Thyroid gland (tissue), 4 donors: ENCODE results near the gene BDH1. TPM values are rescaled to one million over a fixed set of nuclear protein-coding genes. Genes with fewer than 3 reads are reported as not detected.

Experiments used
- DNase-seq, 2 donors: peaks; one replicate each; pipeline ENCODE4 v3.0.0-alpha.2; 2019
- H3K27ac ChIP-seq, 3 donors: fragments of 200-600 bp; sonication (generic); 1 replicate in 2 of 3; 2 replicates in 1 of 3; pipeline ENCODE4 v1.5.1; 2016 to 2019; ENCODE audit warnings: mild to moderate bottlenecking in 1 of 3, moderate library complexity in 1 of 3
- H3K27me3 ChIP-seq: fragments of 200-600 bp; sonication (generic); one replicate; pipeline ENCODE4 v1.5.1; 2019
- H3K36me3 ChIP-seq, 2 donors: fragments of 200-600 bp; sonication (generic); one replicate each; pipeline ENCODE4 v1.5.1; 2016 to 2019
- H3K4me1 ChIP-seq, 2 donors: fragments of 200-600 bp; sonication (generic); one replicate each; pipeline ENCODE4 v1.5.1; 2017 to 2019
- H3K4me3 ChIP-seq, 3 donors: fragments of 200-600 bp; sonication (generic); replicated peaks in 1 of 3; 1 replicate in 2 of 3; 2 replicates in 1 of 3; pipeline ENCODE4 v1.5.1; 2016; ENCODE audit warnings: mild to moderate bottlenecking in 1 of 3
- H3K9me3 ChIP-seq: fragments of 200-600 bp; sonication (generic); one replicate; pipeline ENCODE4 v1.5.1; 2017
- CTCF ChIP-seq, 6 experiments: fragments of 200-600 bp in 3 of 6; fragments of 450-650 bp in 3 of 6; sonication (generic) in 3 of 6; IDR thresholded peaks; one replicate each; pipeline ENCODE4 v1.5.1; 2016 to 2019; ENCODE audit warnings: antibody characterized with exemption in 6 of 6, mild to moderate bottlenecking in 2 of 6, inconsistent platforms in 1 of 6, moderate library complexity in 1 of 6
- POLR2A ChIP-seq, 2 donors: fragments of 450-650 bp; IDR thresholded peaks; one replicate each; pipeline ENCODE4 v1.6.1; 2017; ENCODE audit warnings: antibody characterized with exemption in 2 of 2, mild to moderate bottlenecking in 2 of 2, moderate library complexity in 1 of 2
- WGBS, 2 donors: methylation state at CpG; one replicate each; pipeline ENCODE4 v1.1.5; 2017; 5-methylcytosine and 5-hydroxymethylcytosine counted together
- intact Hi-C: fragments of 100-400 bp; cut with DNase I; formaldehyde crosslinking; loops from one replicate; pipeline ENCODE4 v1.15.1; 2023
- total RNA-seq, 4 donors: library from RNA; depleted of rRNA; stranded (reverse); fragments of >200 nt; gene quantifications; one replicate each; pipeline ENCODE4 v1.2.3, GENCODE V29; 2016

BDH1 gene
- total RNA-seq, 4 donors from 2014 or later = 37.1 to 83.1 (median 57.8) TPM

- no peak overlapping the region for H3K27ac ChIP-seq
- DNase-seq = no peak
- no peaks in the 10 kb centered on the region for H3K9me3 ChIP-seq
- H3K4me3 ChIP-seq = no peak overlapping the region
- no peak for TF ChIP-seq CTCF (IDR thresholded peaks at IDR 0.05)
- H3K27me3 ChIP-seq = no peaks in the 10 kb centered on the region
- intact Hi-C loops = loop anchor here (10.0 kb wide), 1 partner anchor 500 kb away; no protein-coding TSS in a partner anchor
- H3K36me3 ChIP-seq = no peaks in the 10 kb centered on the region
- peaks cover 0 to 12% of the 10 kb centered on the region in 2 donors for H3K4me1 ChIP-seq
- 58 to 64% methylated on average over 15 of the region's 15 CpGs for WGBS, 2 donors
Measured at GRCh38 chr3:197504641-197505121, 51.1 kb downstream of the BDH1 start.

- no peak for DNase-seq
- TF ChIP-seq POLR2A (IDR thresholded peaks at IDR 0.05) (no peak), CTCF (IDR thresholded peaks at IDR 0.05) (no peak)
- H3K27me3 ChIP-seq = no peaks in the 10 kb centered on the region
- 63 to 69% methylated on average over 7 of the region's 7 CpGs for WGBS, 2 donors
- H3K27ac ChIP-seq = no peak overlapping the region
- no peaks in the 10 kb centered on the region for H3K36me3 ChIP-seq
- H3K4me1 ChIP-seq = peaks cover 0 to 10% of the 10 kb centered on the region in 2 donors
- H3K4me3 ChIP-seq = no peak overlapping the region
- intact Hi-C loops = loop anchor here (10.0 kb wide), 1 partner anchor 499 kb away; no protein-coding TSS in a partner anchor
- H3K9me3 ChIP-seq = no peaks in the 10 kb centered on the region
Measured at GRCh38 chr3:197504229-197504628, 51.5 kb downstream of the BDH1 start.

GRCh38 chr3:197503652-197504051, 52.1 kb downstream of the BDH1 start:
- Histone ChIP-seq H3K27me3 (no peaks in the 10 kb centered on the region), H3K4me1 (peaks cover 0 to 8% of the 10 kb centered on the region in 2 donors), H3K36me3 (no peaks in the 10 kb centered on the region), H3K9me3 (no peaks in the 10 kb centered on the region), H3K27ac (no peak overlapping the region), H3K4me3 (no peak overlapping the region)
- no peak for DNase-seq
- intact Hi-C loops = loop anchor here (10.0 kb wide), 1 partner anchor 499 kb away; no protein-coding TSS in a partner anchor
- WGBS, 2 donors = 91 to 100% methylated on average over 1 of the region's 1 CpG
- TF ChIP-seq POLR2A (IDR thresholded peaks at IDR 0.05) (no peak), CTCF (IDR thresholded peaks at IDR 0.05) (no peak)

GRCh38 chr3:197501879-197502620, 53.7 kb downstream of the BDH1 start:
- intact Hi-C loops = loop anchor here (10.0 kb wide), 1 partner anchor 497 kb away; no protein-coding TSS in a partner anchor
- peak; percentile 34 to 57 for DNase-seq
- WGBS, 2 donors = 81 to 85% methylated on average over 8 to 12 of the region's 12 CpGs
- Histone ChIP-seq H3K9me3 (no peaks in the 10 kb centered on the region), H3K27ac (no peak overlapping the region), H3K4me1 (no peaks in the 10 kb centered on the region), H3K4me3 (no peak overlapping the region), H3K36me3 (no peaks in the 10 kb centered on the region), H3K27me3 (no peaks in the 10 kb centered on the region)
- TF ChIP-seq CTCF (IDR thresholded peaks at IDR 0.05) (peak in 4 of 6 experiments; percentile 34 to 50 (median 42)), POLR2A (IDR thresholded peaks at IDR 0.05) (no peak)

- H3K9me3 ChIP-seq = no peaks in the 10 kb centered on the region
- DNase-seq = no peak
- WGBS, 2 donors = 100% methylated on average over 1 of the region's 1 CpG
- TF ChIP-seq CTCF (IDR thresholded peaks at IDR 0.05) = no peak
- no peak for TF ChIP-seq POLR2A (IDR thresholded peaks at IDR 0.05)
- intact Hi-C loops = loop anchor here (10.0 kb wide), 1 partner anchor 497 kb away; no protein-coding TSS in a partner anchor
- H3K4me3 ChIP-seq = no peak overlapping the region
- H3K36me3 ChIP-seq = no peaks in the 10 kb centered on the region
- H3K4me1 ChIP-seq = no peaks in the 10 kb centered on the region
- no peaks in the 10 kb centered on the region for H3K27me3 ChIP-seq
- H3K27ac ChIP-seq = no peak overlapping the region
Measured at GRCh38 chr3:197501496-197501878, 54.3 kb downstream of the BDH1 start.
